ENCODE measurements around the gene PNKD. TPM values are rescaled to one million over a fixed set of nuclear protein-coding genes. Genes with fewer than 3 reads are reported as not detected.

The PNKD gene
- total RNA-seq, 1 experiment from 2014 or later: 49.8 TPM

- ATAC-seq (no peak), DNase-seq (ENCODE audit: low spot score) (no peak)
- Mint-ChIP-seq H3K27ac (no peak within 1 kb of the TSS), H3K36me3 (no peaks in the 10 kb centered on the region), H3K9me3 (no peaks in the 10 kb centered on the region), H3K27me3 (ENCODE audit: low read depth) (peaks cover 19% of the 10 kb centered on the region), H3K4me3 (no peak within 1 kb of the TSS), H3K4me1 (peaks cover 6% of the 10 kb centered on the region; the same call in 1 of the 2 replicates)
- CTCF ChIA-PET: no interaction called here
- TF ChIP-seq RELA (CRISPR knock-in tag; IDR thresholded peaks at IDR 0.05; ENCODE audit: borderline replicate concordance) (no peak), FOXP1 (CRISPR knock-in tag; IDR thresholded peaks at IDR 0.05; ENCODE audit: borderline replicate concordance) (no peak), MYBL2 (CRISPR knock-in tag; IDR thresholded peaks at IDR 0.05) (no peak), KAT7 (CRISPR knock-in tag; IDR thresholded peaks at IDR 0.05; ENCODE audit: borderline replicate concordance) (no peak), ZNF396 (CRISPR knock-in tag; IDR thresholded peaks at IDR 0.05; ENCODE audit: borderline replicate concordance) (no peak), EMX1 (CRISPR knock-in tag; IDR thresholded peaks at IDR 0.05) (no peak), TP53 (CRISPR knock-in tag; IDR thresholded peaks at IDR 0.05) (no peak), ZSCAN18 (CRISPR knock-in tag; IDR thresholded peaks at IDR 0.05) (no peak), ELF4 (CRISPR knock-in tag; IDR thresholded peaks at IDR 0.05; ENCODE audit: low read depth) (no peak), CBFB (CRISPR knock-in tag; IDR thresholded peaks at IDR 0.05; ENCODE audit: low read depth) (no peak), TEAD4 (CRISPR knock-in tag; IDR thresholded peaks at IDR 0.05) (no peak), FOXK1 (CRISPR knock-in tag; IDR thresholded peaks at IDR 0.05) (no peak), TEAD1 (CRISPR knock-in tag; IDR thresholded peaks at IDR 0.05) (no peak)
- TF ChIP-seq, protein P1, sequence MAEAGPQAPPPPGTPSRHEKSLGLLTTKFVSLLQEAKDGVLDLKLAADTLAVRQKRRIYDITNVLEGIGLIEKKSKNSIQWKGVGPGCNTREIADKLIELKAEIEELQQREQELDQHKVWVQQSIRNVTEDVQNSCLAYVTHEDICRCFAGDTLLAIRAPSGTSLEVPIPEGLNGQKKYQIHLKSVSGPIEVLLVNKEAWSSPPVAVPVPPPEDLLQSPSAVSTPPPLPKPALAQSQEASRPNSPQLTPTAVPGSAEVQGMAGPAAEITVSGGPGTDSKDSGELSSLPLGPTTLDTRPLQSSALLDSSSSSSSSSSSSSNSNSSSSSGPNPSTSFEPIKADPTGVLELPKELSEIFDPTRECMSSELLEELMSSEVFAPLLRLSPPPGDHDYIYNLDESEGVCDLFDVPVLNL (CRISPR knock-in tag; IDR thresholded peaks at IDR 0.05; ENCODE audit: borderline replicate concordance, low read depth): no peak
- TF ChIP-seq, protein P2, sequence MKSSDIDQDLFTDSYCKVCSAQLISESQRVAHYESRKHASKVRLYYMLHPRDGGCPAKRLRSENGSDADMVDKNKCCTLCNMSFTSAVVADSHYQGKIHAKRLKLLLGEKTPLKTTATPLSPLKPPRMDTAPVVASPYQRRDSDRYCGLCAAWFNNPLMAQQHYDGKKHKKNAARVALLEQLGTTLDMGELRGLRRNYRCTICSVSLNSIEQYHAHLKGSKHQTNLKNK (CRISPR knock-in tag; IDR thresholded peaks at IDR 0.05): no peak
- TF ChIP-seq, protein P3, sequence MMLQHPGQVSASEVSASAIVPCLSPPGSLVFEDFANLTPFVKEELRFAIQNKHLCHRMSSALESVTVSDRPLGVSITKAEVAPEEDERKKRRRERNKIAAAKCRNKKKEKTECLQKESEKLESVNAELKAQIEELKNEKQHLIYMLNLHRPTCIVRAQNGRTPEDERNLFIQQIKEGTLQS (CRISPR knock-in tag; conservative IDR thresholded peaks at IDR 0.05): no peak
- TF ChIP-seq, protein P4, sequence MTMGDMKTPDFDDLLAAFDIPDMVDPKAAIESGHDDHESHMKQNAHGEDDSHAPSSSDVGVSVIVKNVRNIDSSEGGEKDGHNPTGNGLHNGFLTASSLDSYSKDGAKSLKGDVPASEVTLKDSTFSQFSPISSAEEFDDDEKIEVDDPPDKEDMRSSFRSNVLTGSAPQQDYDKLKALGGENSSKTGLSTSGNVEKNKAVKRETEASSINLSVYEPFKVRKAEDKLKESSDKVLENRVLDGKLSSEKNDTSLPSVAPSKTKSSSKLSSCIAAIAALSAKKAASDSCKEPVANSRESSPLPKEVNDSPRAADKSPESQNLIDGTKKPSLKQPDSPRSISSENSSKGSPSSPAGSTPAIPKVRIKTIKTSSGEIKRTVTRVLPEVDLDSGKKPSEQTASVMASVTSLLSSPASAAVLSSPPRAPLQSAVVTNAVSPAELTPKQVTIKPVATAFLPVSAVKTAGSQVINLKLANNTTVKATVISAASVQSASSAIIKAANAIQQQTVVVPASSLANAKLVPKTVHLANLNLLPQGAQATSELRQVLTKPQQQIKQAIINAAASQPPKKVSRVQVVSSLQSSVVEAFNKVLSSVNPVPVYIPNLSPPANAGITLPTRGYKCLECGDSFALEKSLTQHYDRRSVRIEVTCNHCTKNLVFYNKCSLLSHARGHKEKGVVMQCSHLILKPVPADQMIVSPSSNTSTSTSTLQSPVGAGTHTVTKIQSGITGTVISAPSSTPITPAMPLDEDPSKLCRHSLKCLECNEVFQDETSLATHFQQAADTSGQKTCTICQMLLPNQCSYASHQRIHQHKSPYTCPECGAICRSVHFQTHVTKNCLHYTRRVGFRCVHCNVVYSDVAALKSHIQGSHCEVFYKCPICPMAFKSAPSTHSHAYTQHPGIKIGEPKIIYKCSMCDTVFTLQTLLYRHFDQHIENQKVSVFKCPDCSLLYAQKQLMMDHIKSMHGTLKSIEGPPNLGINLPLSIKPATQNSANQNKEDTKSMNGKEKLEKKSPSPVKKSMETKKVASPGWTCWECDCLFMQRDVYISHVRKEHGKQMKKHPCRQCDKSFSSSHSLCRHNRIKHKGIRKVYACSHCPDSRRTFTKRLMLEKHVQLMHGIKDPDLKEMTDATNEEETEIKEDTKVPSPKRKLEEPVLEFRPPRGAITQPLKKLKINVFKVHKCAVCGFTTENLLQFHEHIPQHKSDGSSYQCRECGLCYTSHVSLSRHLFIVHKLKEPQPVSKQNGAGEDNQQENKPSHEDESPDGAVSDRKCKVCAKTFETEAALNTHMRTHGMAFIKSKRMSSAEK (CRISPR knock-in tag; IDR thresholded peaks at IDR 0.05; ENCODE audit: borderline replicate concordance): no peak
- TF ChIP-seq, protein P5, sequence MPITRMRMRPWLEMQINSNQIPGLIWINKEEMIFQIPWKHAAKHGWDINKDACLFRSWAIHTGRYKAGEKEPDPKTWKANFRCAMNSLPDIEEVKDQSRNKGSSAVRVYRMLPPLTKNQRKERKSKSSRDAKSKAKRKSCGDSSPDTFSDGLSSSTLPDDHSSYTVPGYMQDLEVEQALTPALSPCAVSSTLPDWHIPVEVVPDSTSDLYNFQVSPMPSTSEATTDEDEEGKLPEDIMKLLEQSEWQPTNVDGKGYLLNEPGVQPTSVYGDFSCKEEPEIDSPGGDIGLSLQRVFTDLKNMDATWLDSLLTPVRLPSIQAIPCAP (CRISPR knock-in tag; IDR thresholded peaks at IDR 0.05): no peak
- POLR2A ChIA-PET: interaction anchor here (0.6 kb wide), 1 partner anchor 69 kb away, joined by 3 read pairs; no protein-coding TSS in a partner anchor
Measured at GRCh38 chr2:218381916-218382366, 111.6 kb downstream of the PNKD start, which contains the start of gene SLC11A1. SLC11A1 (plus strand) TSS chr2:218382273; CDS start chr2:218382369, 96 bp downstream.

Data from WTC11 (cell line).